DOHH2 (cell line): ENCODE measurements around the gene GJD3.
"Not testable (repeated sequence)": the region's sequence is repeated elsewhere in the genome, so short reads cannot be mapped to it uniquely, and the experiment has no call there.

ENCODE experiments used
- H3F3A ChIP-seq: fragments of 200-600 bp; sonication (generic), shearing (Covaris generic); 2 replicates; pipeline ENCODE4 v1.6.0; 2016; ENCODE audit warnings: antibody characterized with exemption, mild to moderate bottlenecking; ENCODE audit not compliant: control insufficient read depth, insufficient read depth
- H3K27ac ChIP-seq: fragments of 200-600 bp; sonication (generic); 2 replicates; pipeline ENCODE4 v1.5.1; 2014; ENCODE audit warnings: low read depth, mild to moderate bottlenecking, low read length, moderate library complexity
- H3K27me3 ChIP-seq: fragments of 200-600 bp; sonication (generic); 2 replicates; pipeline ENCODE4 v1.6.1; 2014; ENCODE audit warnings: mild to moderate bottlenecking, low read length, mixed read lengths; ENCODE audit not compliant: control insufficient read depth
- H3K36me3 ChIP-seq: fragments of 200-600 bp; sonication (generic); 2 replicates; pipeline ENCODE4 v1.6.1; 2014; ENCODE audit warnings: mild to moderate bottlenecking, low read length, moderate library complexity, mixed read lengths; ENCODE audit not compliant: control insufficient read depth
- H3K4me1 ChIP-seq: fragments of 200-600 bp; sonication (generic); 2 replicates; pipeline ENCODE4 v1.6.1; 2014; ENCODE audit warnings: mild to moderate bottlenecking, low read length, mixed read lengths; ENCODE audit not compliant: control insufficient read depth
- H3K4me2 ChIP-seq: fragments of 200-600 bp; sonication (generic); 2 replicates; pipeline ENCODE4 v1.6.0; 2014; ENCODE audit warnings: mild to moderate bottlenecking, low read length, moderate library complexity
- H3K4me3 ChIP-seq: fragments of 200-600 bp; sonication (generic); 2 replicates; pipeline ENCODE4 v1.5.1; 2014; ENCODE audit warnings: mild to moderate bottlenecking, low read length, mixed read lengths
- H3K79me2 ChIP-seq: fragments of 200-600 bp; sonication (generic); 2 replicates; pipeline ENCODE4 v1.6.1; 2014; ENCODE audit warnings: mild to moderate bottlenecking, low read length, mixed read lengths; ENCODE audit not compliant: control insufficient read depth
- H3K9me2 ChIP-seq: fragments of 200-600 bp; sonication (generic); replicated peaks from 2 replicates; pipeline ENCODE4 v1.6.1; 2014; ENCODE audit warnings: mild to moderate bottlenecking, low read length, mixed read lengths; ENCODE audit not compliant: control insufficient read depth
- H3K9me3 ChIP-seq: fragments of 200-600 bp; sonication (generic); 2 replicates; pipeline ENCODE4 v1.6.1; 2014; ENCODE audit warnings: antibody characterized with exemption, low read length, mixed read lengths; ENCODE audit not compliant: control insufficient read depth, insufficient read depth
- H4K20me1 ChIP-seq: fragments of 200-600 bp; sonication (generic); 2 replicates; pipeline ENCODE4 v1.6.0; 2014; ENCODE audit warnings: low read depth, mild to moderate bottlenecking, antibody characterized with exemption, low read length, moderate library complexity; ENCODE audit not compliant: control insufficient read depth, insufficient read depth
- EZH2phosphoT487 ChIP-seq: fragments of 200-600 bp; sonication (generic); IDR thresholded peaks from 2 replicates; pipeline ENCODE4 v1.6.1; 2017; ENCODE audit warnings: borderline replicate concordance, mild to moderate bottlenecking, antibody characterized with exemption, low read length, moderate library complexity, mixed read lengths
- TF ChIP-seq, protein P1 (sequence below): fragments of 200-600 bp; sonication (generic); IDR thresholded peaks from one replicate; pipeline ENCODE4 v1.5.1; 2014; ENCODE audit warnings: antibody characterized with exemption, mild to moderate bottlenecking, low read depth, low read length; ENCODE audit not compliant: poor library complexity, severe bottlenecking

GJD3 gene

DNA sequence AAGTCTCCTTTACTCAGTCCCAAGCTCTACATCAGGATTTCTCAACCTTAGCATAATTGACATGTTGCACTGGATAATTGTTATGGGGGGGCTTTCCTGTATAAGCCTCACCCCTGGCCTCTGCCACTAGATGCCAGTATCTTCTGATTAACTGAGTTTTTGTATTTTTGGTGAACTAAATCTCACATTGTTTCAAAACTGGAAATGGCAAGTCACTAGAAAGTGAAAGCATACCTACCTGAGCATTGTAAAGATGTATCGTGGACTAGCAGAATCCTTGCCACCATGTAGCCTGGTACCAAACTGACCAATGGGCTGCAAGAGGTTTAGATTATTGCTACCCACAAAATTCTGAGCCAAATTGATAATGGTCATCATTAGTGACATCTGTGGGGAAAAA lies 38.1 kb upstream of the GJD3 start:
- H3K4me3 ChIP-seq = no peak overlapping the region
- peaks cover 95% of the 10 kb centered on the region for H3K36me3 ChIP-seq
- H3K27me3 ChIP-seq = no peaks in the 10 kb centered on the region
- no peaks in the 10 kb centered on the region for H3K9me2 ChIP-seq
- TF ChIP-seq, protein P1, sequence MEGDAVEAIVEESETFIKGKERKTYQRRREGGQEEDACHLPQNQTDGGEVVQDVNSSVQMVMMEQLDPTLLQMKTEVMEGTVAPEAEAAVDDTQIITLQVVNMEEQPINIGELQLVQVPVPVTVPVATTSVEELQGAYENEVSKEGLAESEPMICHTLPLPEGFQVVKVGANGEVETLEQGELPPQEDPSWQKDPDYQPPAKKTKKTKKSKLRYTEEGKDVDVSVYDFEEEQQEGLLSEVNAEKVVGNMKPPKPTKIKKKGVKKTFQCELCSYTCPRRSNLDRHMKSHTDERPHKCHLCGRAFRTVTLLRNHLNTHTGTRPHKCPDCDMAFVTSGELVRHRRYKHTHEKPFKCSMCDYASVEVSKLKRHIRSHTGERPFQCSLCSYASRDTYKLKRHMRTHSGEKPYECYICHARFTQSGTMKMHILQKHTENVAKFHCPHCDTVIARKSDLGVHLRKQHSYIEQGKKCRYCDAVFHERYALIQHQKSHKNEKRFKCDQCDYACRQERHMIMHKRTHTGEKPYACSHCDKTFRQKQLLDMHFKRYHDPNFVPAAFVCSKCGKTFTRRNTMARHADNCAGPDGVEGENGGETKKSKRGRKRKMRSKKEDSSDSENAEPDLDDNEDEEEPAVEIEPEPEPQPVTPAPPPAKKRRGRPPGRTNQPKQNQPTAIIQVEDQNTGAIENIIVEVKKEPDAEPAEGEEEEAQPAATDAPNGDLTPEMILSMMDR = no peak
- TF ChIP-seq EZH2phosphoT487 = no peak
- peaks cover 47% of the 10 kb centered on the region for H3F3A ChIP-seq
- H3K4me2 ChIP-seq = no peak overlapping the region
- no peaks in the 10 kb centered on the region for H3K4me1 ChIP-seq
- H3K27ac ChIP-seq = no peak overlapping the region
- H3K9me3 ChIP-seq = no peaks in the 10 kb centered on the region
- H4K20me1 ChIP-seq = 0 out of 2 replicates have a peak, but pooled peaks cover 4% of the 10 kb centered on the region
- H3K79me2 ChIP-seq = peaks cover 3% of the 10 kb centered on the region; the same call in 1 of the 2 replicates

DNA sequence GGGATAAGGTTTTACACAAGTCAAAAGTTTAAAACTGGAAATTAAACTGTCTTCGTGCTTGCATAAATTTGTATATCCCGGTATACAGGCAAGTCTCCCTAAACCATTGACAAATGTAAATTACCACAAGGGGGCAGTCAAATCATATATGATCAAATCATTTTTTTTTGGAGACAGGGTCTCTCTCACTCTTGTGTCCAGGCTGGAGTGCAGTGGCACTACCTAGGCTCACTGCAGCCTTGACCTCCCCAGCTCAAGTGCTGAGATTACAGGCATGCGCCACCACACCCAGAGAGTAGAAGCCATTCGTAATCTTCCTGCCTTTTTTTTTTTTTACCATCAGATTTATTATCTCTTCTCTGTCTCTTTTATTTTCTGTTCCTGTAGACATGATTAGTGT lies 34.6 kb upstream of the GJD3 start:
- no peaks in the 10 kb centered on the region for H3K4me1 ChIP-seq
- H4K20me1 ChIP-seq = 0 out of 2 replicates have a peak, but pooled peaks cover 4% of the 10 kb centered on the region
- no peaks in the 10 kb centered on the region for H3K9me3 ChIP-seq
- no peak overlapping the region for H3K27ac ChIP-seq
- peaks cover 41% of the 10 kb centered on the region for H3F3A ChIP-seq
- H3K4me3 ChIP-seq = no peak overlapping the region
- peaks cover 98% of the 10 kb centered on the region for H3K36me3 ChIP-seq
- no peak overlapping the region for H3K4me2 ChIP-seq
- no peaks in the 10 kb centered on the region for H3K9me2 ChIP-seq
- TF ChIP-seq, protein P1 = peak; percentile 70
- TF ChIP-seq EZH2phosphoT487 = no peak
- H3K27me3 ChIP-seq = no peaks in the 10 kb centered on the region
- H3K79me2 ChIP-seq = no peaks in the 10 kb centered on the region; the same call in 1 of the 2 replicates

DNA sequence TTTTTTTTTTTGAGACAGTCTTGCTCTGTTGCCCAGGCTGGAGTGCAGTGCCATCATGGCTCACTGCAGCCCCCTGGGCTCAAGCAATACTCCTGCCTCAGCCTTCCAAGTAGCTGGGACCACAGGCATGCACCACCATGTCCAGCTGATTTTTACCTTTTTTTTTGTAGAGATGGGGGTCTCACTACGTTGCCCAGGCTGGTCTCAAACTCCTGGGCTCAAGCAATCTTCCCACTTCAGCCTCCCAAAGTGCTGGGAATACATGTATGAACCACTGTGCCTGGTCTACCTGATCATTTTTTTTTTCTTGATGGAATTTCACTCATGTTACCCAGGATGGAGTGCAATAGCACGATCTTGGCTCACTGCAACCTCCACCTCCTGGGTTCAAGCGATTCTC lies 22.0 kb upstream of the GJD3 start:
- Histone ChIP-seq H3K36me3 (peaks cover 48% of the 10 kb centered on the region), H3F3A (peaks cover 45% of the 10 kb centered on the region)
- H3K4me2 ChIP-seq, H3K9me2 ChIP-seq, H3K27ac ChIP-seq, H3K4me3 ChIP-seq, H3K79me2 ChIP-seq, H3K9me3 ChIP-seq, H4K20me1 ChIP-seq, H3K4me1 ChIP-seq, H3K27me3 ChIP-seq: not testable (repeated sequence)

DNA sequence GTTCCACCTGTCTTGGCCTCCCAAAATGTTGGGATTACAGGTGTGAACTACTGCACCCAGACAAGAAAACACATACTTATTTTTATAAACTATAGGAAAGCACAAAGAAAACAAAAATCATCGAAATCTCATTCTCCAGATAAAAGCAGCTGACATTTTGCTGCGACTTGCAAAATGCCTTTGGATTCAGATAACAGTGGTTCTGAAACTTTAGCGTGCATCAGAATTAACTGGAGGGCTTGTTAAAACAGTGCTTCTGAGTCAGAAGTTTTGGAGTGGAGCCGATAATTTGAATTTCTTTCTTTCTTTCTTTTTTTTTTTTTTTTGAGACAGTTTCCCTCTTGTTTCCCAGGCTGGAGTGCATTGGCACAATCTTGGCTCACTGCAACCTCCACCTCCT lies 17.7 kb upstream of the GJD3 start:
- Histone ChIP-seq H3K4me1 (no peaks in the 10 kb centered on the region), H4K20me1 (no peaks in the 10 kb centered on the region), H3K4me3 (no peak overlapping the region), H3K36me3 (peaks cover 4% of the 10 kb centered on the region), H3K27ac (no peak overlapping the region), H3F3A (peaks cover 12% of the 10 kb centered on the region), H3K9me2 (no peaks in the 10 kb centered on the region), H3K27me3 (no peaks in the 10 kb centered on the region), H3K4me2 (no peak overlapping the region), H3K9me3 (no peaks in the 10 kb centered on the region), H3K79me2 (no peaks in the 10 kb centered on the region)
- no peak for TF ChIP-seq EZH2phosphoT487
- TF ChIP-seq, protein P1 = no peak
